ENCODE results near the gene TPRN. TPM values are rescaled to one million over a fixed set of nuclear protein-coding genes. Genes with fewer than 3 reads are reported as not detected.

TPRN gene, protein sequence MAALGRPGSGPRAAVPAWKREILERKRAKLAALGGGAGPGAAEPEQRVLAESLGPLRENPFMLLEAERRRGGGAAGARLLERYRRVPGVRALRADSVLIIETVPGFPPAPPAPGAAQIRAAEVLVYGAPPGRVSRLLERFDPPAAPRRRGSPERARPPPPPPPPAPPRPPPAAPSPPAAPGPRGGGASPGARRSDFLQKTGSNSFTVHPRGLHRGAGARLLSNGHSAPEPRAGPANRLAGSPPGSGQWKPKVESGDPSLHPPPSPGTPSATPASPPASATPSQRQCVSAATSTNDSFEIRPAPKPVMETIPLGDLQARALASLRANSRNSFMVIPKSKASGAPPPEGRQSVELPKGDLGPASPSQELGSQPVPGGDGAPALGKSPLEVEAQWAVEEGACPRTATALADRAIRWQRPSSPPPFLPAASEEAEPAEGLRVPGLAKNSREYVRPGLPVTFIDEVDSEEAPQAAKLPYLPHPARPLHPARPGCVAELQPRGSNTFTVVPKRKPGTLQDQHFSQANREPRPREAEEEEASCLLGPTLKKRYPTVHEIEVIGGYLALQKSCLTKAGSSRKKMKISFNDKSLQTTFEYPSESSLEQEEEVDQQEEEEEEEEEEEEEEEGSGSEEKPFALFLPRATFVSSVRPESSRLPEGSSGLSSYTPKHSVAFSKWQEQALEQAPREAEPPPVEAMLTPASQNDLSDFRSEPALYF
- polyA plus RNA-seq (2013): 11.1 and 11.8 TPM in 2 replicates

DNA sequence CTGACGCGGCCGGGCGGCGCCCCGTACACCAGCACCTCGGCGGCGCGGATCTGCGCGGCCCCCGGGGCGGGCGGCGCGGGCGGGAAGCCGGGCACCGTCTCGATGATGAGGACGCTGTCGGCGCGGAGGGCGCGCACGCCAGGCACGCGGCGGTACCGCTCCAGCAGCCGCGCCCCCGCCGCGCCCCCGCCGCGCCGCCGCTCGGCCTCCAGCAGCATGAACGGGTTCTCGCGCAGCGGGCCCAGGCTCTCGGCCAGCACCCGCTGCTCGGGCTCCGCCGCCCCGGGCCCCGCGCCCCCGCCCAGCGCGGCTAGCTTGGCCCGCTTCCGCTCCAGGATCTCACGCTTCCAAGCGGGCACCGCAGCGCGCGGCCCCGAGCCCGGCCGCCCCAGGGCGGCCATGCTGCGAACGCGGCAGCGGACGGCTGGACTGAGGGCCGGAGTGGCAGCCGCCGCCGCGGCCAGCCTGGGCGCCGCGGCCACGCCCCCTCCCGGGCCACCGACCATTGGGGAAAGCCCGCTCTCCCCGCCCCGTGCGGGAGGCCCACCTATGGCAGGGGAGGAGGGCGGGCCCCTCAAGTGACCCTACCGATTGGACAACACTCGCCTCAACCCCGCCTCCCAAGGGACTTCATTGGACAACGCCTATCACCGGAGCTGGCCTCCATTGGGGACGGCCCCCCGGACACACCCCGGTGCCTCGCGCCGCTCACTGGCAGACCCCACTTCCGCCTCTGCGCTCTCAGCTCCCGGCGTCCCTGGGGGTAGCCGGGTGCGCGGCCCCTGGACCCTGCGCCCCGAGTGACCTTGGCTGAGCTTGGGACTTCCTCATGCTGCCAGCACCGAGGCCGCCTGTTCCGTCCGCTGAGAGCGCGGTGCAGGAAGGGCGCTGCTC is at the start of gene TPRN:
Gene TPRN, minus strand, starts transcription at position 431 of the 894 bp plus-strand sequence. Its CDS starts 30 bp downstream, at position 401.
- peak within 1 kb of the TSS; percentile 73 for H2BK5ac ChIP-seq (ENCODE audit: low read depth, low read length, poor library complexity)
- H3K27ac ChIP-seq (ENCODE audit: low read depth, low read length): peak within 1 kb of the TSS; percentile 39
- WGBS (ENCODE audit: extremely low coverage, insufficient coverage, insufficient read length): no CpG with 5 or more reads among the region's 118 CpGs
- peak within 1 kb of the TSS; percentile 89 for H2AFZ ChIP-seq (ENCODE audit: insufficient read depth, low read length, poor library complexity)
- peak within 1 kb of the TSS; percentile 93 for H3K4me2 ChIP-seq (ENCODE audit: low read length)
- no peak within 1 kb of the TSS for H3K23ac ChIP-seq (ENCODE audit: low read length)
- H3K9ac ChIP-seq (ENCODE audit: low read length): peak within 1 kb of the TSS; percentile 91
- peak within 1 kb of the TSS; percentile 96 for H2AK5ac ChIP-seq (ENCODE audit: low read length)
- peaks cover 3% of the 10 kb centered on the region for H3K79me1 ChIP-seq (ENCODE audit: low read length)
- peak within 1 kb of the TSS; percentile 98 for H4K8ac ChIP-seq (ENCODE audit: low read depth, low read length)
- H3K27me3 ChIP-seq (ENCODE audit: insufficient read depth, low read length): no peaks in the 10 kb centered on the region
- peak; percentile 98 to 99 for DNase-seq
- H4K12ac ChIP-seq (ENCODE audit: low read depth, low read length): peak within 1 kb of the TSS; percentile 91
- H3K36me3 ChIP-seq (ENCODE audit: control insufficient read depth in 1 of 2, insufficient read depth in 2 of 2, low read length in 2 of 2): peaks cover 0 to 2% of the 10 kb centered on the region in 2 experiments
- no peak within 1 kb of the TSS for H2BK12ac ChIP-seq (ENCODE audit: low read length)
- H3K9me3 ChIP-seq (ENCODE audit: insufficient read depth, low read depth, low read length): no peaks in the 10 kb centered on the region
- peak within 1 kb of the TSS; percentile 97 for H3K14ac ChIP-seq (ENCODE audit: low read length)
- H3K18ac ChIP-seq (ENCODE audit: low read length): peak within 1 kb of the TSS; percentile 98
- peak within 1 kb of the TSS; percentile 85 for H3K4ac ChIP-seq (ENCODE audit: low read depth, low read length)
- peaks cover 17 to 37% of the 10 kb centered on the region in 2 experiments for H3K4me1 ChIP-seq (ENCODE audit: control insufficient read depth in 1 of 2, insufficient read depth in 2 of 2, low read length in 2 of 2)
- H2BK120ac ChIP-seq (ENCODE audit: insufficient read depth, low read length, poor library complexity): peak within 1 kb of the TSS; percentile 70
- peaks cover 9% of the 10 kb centered on the region for H3K79me2 ChIP-seq (ENCODE audit: control insufficient read depth, insufficient read depth, low read length, poor library complexity)
- H3K4me3 ChIP-seq (ENCODE audit: low read depth, low read length): peak within 1 kb of the TSS; percentile 85
- peak within 1 kb of the TSS; percentile 89 for H4K91ac ChIP-seq (ENCODE audit: low read depth, low read length)

DNA sequence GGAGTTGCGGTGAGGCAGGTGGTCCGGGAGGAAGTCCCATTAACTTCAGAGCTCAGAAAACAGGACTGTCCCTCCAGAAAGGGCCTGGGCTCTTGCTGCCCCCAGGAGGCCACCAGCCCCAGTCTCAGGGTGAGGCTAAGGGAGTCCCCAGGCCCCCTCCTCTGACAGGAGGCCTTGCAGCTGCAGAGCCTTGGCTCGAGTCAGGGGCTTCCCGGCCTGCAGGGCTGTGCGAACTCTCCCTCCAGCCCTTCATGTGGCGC is 47.3 kb upstream of the TPRN start:
- no peak overlapping the region for H3K4ac ChIP-seq (ENCODE audit: low read depth, low read length)
- H4K12ac ChIP-seq (ENCODE audit: low read depth, low read length): no peak overlapping the region
- H3K18ac ChIP-seq (ENCODE audit: low read length): no peak overlapping the region
- H3K27me3 ChIP-seq (ENCODE audit: insufficient read depth, low read length): no peaks in the 10 kb centered on the region
- H3K79me1 ChIP-seq (ENCODE audit: low read length): no peaks in the 10 kb centered on the region
- H3K79me2 ChIP-seq (ENCODE audit: control insufficient read depth, insufficient read depth, low read length, poor library complexity): no peaks in the 10 kb centered on the region
- H3K9ac ChIP-seq (ENCODE audit: low read length): no peak overlapping the region
- H2AK5ac ChIP-seq (ENCODE audit: low read length): no peak overlapping the region
- DNase-seq: no peak
- no peak overlapping the region for H3K27ac ChIP-seq (ENCODE audit: low read depth, low read length)
- H2BK120ac ChIP-seq (ENCODE audit: insufficient read depth, low read length, poor library complexity): no peak overlapping the region
- no peak overlapping the region for H3K4me2 ChIP-seq (ENCODE audit: low read length)
- H3K4me3 ChIP-seq (ENCODE audit: low read depth, low read length): no peak overlapping the region
- no peak overlapping the region for H2AFZ ChIP-seq (ENCODE audit: insufficient read depth, low read length, poor library complexity)
- no CpG with 5 or more reads among the region's 6 CpGs for WGBS (ENCODE audit: extremely low coverage, insufficient coverage, insufficient read length)
- no peak overlapping the region for H2BK12ac ChIP-seq (ENCODE audit: low read length)
- H4K8ac ChIP-seq (ENCODE audit: low read depth, low read length): no peak overlapping the region
- peaks cover 4% of the 10 kb centered on the region for H3K9me3 ChIP-seq (ENCODE audit: insufficient read depth, low read depth, low read length)
- H3K23ac ChIP-seq (ENCODE audit: low read length): no peak overlapping the region
- peaks cover 3 to 10% of the 10 kb centered on the region in 2 experiments for H3K4me1 ChIP-seq (ENCODE audit: control insufficient read depth in 1 of 2, insufficient read depth in 2 of 2, low read length in 2 of 2)
- H3K14ac ChIP-seq (ENCODE audit: low read length): no peak overlapping the region
- no peak overlapping the region for H2BK5ac ChIP-seq (ENCODE audit: low read depth, low read length, poor library complexity)
- peaks cover 12% of the 10 kb centered on the region in 2 experiments for H3K36me3 ChIP-seq (ENCODE audit: control insufficient read depth in 1 of 2, insufficient read depth in 2 of 2, low read length in 2 of 2)
- H4K91ac ChIP-seq (ENCODE audit: low read depth, low read length): no peak overlapping the region

DNA sequence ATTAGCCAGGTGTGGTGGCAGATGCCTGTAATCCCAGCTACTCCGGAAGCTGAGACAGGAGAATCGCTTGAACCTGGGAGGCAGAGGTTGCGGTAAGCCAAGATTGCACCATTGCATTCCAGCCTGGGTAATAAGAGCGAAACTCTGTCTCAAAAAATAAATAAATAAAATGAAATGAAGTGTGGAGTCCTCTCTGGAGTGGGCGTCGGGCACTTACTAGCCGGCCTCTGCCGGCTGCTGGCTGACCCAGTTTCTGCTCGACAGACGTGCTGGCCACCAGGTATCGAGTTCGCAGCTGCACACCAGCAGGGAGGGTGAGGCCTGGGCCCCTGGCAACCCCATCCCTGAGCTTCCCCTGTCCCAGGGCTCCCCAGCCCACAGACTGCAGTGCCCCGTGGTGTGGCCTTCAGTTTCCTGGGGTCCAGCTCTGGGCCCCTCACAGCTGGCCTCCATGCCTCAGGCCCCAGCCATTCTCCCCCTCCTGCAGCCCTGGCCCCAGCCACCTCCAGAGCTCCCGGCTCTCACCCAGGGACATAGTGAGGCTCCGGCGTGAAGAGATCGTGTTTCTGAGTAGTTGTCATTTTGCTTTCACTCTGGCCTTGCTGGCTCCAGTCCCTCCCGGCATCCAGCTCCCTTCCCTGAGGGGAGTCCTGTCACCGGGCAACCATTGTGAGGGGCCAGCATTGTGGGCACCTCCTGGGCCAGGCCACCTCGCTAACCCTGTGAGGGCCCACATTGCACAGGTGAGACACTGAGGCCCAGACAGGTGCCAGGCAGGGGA is 46.8 kb upstream of the TPRN start:
- no peak overlapping the region for H3K14ac ChIP-seq (ENCODE audit: low read length)
- H3K4me1 ChIP-seq (ENCODE audit: control insufficient read depth in 1 of 2, insufficient read depth in 2 of 2, low read length in 2 of 2): peaks cover 8 to 15% of the 10 kb centered on the region in 2 experiments
- no peak overlapping the region for H3K9ac ChIP-seq (ENCODE audit: low read length)
- no peak overlapping the region for H2AFZ ChIP-seq (ENCODE audit: insufficient read depth, low read length, poor library complexity)
- no peak overlapping the region for H3K18ac ChIP-seq (ENCODE audit: low read length)
- no peak overlapping the region for H2BK120ac ChIP-seq (ENCODE audit: insufficient read depth, low read length, poor library complexity)
- H2BK12ac ChIP-seq (ENCODE audit: low read length): no peak overlapping the region
- no peak overlapping the region for H3K23ac ChIP-seq (ENCODE audit: low read length)
- no peak overlapping the region for H4K12ac ChIP-seq (ENCODE audit: low read depth, low read length)
- H3K9me3 ChIP-seq (ENCODE audit: insufficient read depth, low read depth, low read length): peaks cover 4% of the 10 kb centered on the region
- H3K36me3 ChIP-seq (ENCODE audit: control insufficient read depth in 1 of 2, insufficient read depth in 2 of 2, low read length in 2 of 2): peaks cover 17 to 18% of the 10 kb centered on the region in 2 experiments
- H3K4me3 ChIP-seq (ENCODE audit: low read depth, low read length): no peak overlapping the region
- H2AK5ac ChIP-seq (ENCODE audit: low read length): no peak overlapping the region
- H2BK5ac ChIP-seq (ENCODE audit: low read depth, low read length, poor library complexity): no peak overlapping the region
- DNase-seq: no peak
- H3K27ac ChIP-seq (ENCODE audit: low read depth, low read length): no peak overlapping the region
- H3K79me2 ChIP-seq (ENCODE audit: control insufficient read depth, insufficient read depth, low read length, poor library complexity): no peaks in the 10 kb centered on the region
- no peak overlapping the region for H4K91ac ChIP-seq (ENCODE audit: low read depth, low read length)
- no peak overlapping the region for H3K4ac ChIP-seq (ENCODE audit: low read depth, low read length)
- H3K4me2 ChIP-seq (ENCODE audit: low read length): no peak overlapping the region
- H3K27me3 ChIP-seq (ENCODE audit: insufficient read depth, low read length): no peaks in the 10 kb centered on the region
- WGBS (ENCODE audit: extremely low coverage, insufficient coverage, insufficient read length): no CpG with 5 or more reads among the region's 20 CpGs
- no peaks in the 10 kb centered on the region for H3K79me1 ChIP-seq (ENCODE audit: low read length)
- no peak overlapping the region for H4K8ac ChIP-seq (ENCODE audit: low read depth, low read length)

Measured in trophoblast cell (in vitro differentiated cells and primary cell).